Thoracic aorta (tissue), 2 donors: ENCODE measurements around the gene EFNA1. TPM values are rescaled to one million over a fixed set of nuclear protein-coding genes. Genes with fewer than 3 reads are reported as not detected.

Experiments
- total RNA-seq, 2 donors: library from RNA; depleted of rRNA; stranded (reverse); fragments of >200 nt; gene quantifications; one replicate each; pipeline versions ENCODE4 v1.1.0 to v1.2.3, GENCODE V29; 2016

The EFNA1 gene
- total RNA-seq, 2 donors from 2014 or later = 4.6 to 15.4 TPM

Other genes starting within 250 kb of the EFNA1 start
- 10 to 100 TPM in 1 of 2 donors, 1 to 10 TPM in 1; 9.7 to 13.8 TPM for gene PMVK, start 191.2 kb upstream of the EFNA1 start, total RNA-seq
- 100 to 1,000 TPM; 185 to 227 TPM for gene PBXIP1, start 171.8 kb upstream of the EFNA1 start, total RNA-seq
- 10 to 100 TPM; 17.8 to 21.4 TPM for gene PYGO2, start 166.1 kb upstream of the EFNA1 start, total RNA-seq
- 100 to 1,000 TPM; 129 to 174 TPM for gene SHC1, start 157.1 kb upstream of the EFNA1 start, total RNA-seq
- 10 to 100 TPM; 13.5 to 23.7 TPM for gene CKS1B, start 153.2 kb upstream of the EFNA1 start, total RNA-seq
- gene FLAD1, start 144.5 kb upstream of the EFNA1 start, total RNA-seq = 10 to 100 TPM; 23.8 to 27.2 TPM
- gene LENEP, start 134.3 kb upstream of the EFNA1 start, total RNA-seq = not detected
- 10 to 100 TPM; 35.3 to 66.3 TPM for gene ZBTB7B, start 125.1 kb upstream of the EFNA1 start, total RNA-seq
- gene DCST2, start 94.1 kb upstream of the EFNA1 start, total RNA-seq = under 1 TPM in 1 of 2 donors, not detected in 1; 0.42 TPM
- not detected for gene DCST1, start 94.1 kb upstream of the EFNA1 start, total RNA-seq
- gene ADAM15, start 76.6 kb upstream of the EFNA1 start, total RNA-seq = 100 to 1,000 TPM; 119 to 144 TPM
- 1 to 10 TPM; 1.9 to 2.8 TPM for gene EFNA4, start 64.1 kb upstream of the EFNA1 start, total RNA-seq
- gene EFNA3, start 49.0 kb upstream of the EFNA1 start, total RNA-seq = 1 to 10 TPM; 1.5 to 3.2 TPM
- 10 to 100 TPM; 13.0 to 22.2 TPM for gene SLC50A1, start 8.0 kb downstream of the EFNA1 start, total RNA-seq
- 10 to 100 TPM; 28.8 to 68.6 TPM for gene DPM3, start 12.7 kb downstream of the EFNA1 start, total RNA-seq
- gene KRTCAP2, start 45.4 kb downstream of the EFNA1 start, total RNA-seq = 100 to 1,000 TPM; 106 to 112 TPM
- gene TRIM46, start 46.0 kb downstream of the EFNA1 start, total RNA-seq = 1 to 10 TPM; 2.7 to 5.8 TPM
- gene THBS3, start 80.0 kb downstream of the EFNA1 start, total RNA-seq = 10 to 100 TPM; 45.3 to 81.6 TPM
- 10 to 100 TPM; 21.7 to 22.9 TPM for gene MTX1, start 80.8 kb downstream of the EFNA1 start, total RNA-seq
- 10 to 100 TPM; 14.7 to 16.1 TPM for gene ENTREP3, start 127.6 kb downstream of the EFNA1 start, total RNA-seq
- 10 to 100 TPM; 32.5 to 50.2 TPM for gene SCAMP3, start 134.5 kb downstream of the EFNA1 start, total RNA-seq
- gene CLK2, start 145.6 kb downstream of the EFNA1 start, total RNA-seq = 10 to 100 TPM; 26.9 to 50.7 TPM
- 1 to 10 TPM in 1 of 2 donors, under 1 TPM in 1; 0.92 to 1.9 TPM for gene HCN3, start 149.6 kb downstream of the EFNA1 start, total RNA-seq
- gene PKLR, start 173.6 kb downstream of the EFNA1 start, total RNA-seq = not detected
- 10 to 100 TPM; 57.8 to 68.2 TPM for gene FDPS, start 181.0 kb downstream of the EFNA1 start, total RNA-seq
- gene RUSC1, start 193.0 kb downstream of the EFNA1 start, total RNA-seq = 10 to 100 TPM; 38.7 to 61.3 TPM